ENCODE data around the gene BNIP5. TPM values are rescaled to one million over a fixed set of nuclear protein-coding genes. Genes with fewer than 3 reads are reported as not detected.

BNIP5 gene
- total RNA-seq, 1 donor from 2014 or later = not detected

DNA sequence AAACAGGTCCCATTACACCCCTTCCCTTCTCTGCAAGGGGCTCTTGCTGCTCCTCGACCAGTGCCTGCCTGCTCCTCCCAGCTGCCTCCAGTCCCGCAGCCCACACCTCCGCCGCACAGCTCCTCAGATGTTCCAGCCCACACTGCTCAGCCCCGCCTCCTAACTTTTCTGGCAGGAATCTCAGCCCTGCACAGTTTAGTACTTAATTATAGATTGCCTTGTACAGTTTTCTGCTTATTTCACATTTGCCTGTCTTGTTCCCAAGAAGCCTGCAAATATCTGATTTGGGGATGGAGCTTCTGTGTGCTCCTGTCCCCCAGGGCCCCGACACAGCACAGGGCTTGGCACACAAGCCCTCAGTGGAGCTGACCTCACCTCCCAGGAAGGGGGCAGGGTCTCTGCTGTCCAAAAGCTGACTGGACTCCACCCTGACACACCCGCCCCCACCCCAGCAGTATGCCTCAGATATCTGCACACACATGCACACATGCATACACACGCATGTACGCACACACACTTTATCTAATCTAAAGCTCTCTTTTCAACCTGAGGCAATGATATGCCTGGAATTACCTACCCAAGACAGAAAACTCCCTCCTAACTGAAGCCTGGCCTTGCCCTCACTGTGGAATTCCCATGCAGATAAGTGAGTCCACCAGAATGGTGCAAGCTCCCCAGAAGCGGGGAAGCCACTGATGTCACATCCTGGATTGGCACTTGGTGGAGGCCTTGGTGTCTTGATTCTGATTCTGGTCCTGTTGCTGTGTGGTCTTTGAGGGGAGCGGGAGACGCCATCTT is 68.0 kb downstream of the BNIP5 start:
- DNase-seq (ENCODE audit: low read depth, low spot score) = no peak

DNA sequence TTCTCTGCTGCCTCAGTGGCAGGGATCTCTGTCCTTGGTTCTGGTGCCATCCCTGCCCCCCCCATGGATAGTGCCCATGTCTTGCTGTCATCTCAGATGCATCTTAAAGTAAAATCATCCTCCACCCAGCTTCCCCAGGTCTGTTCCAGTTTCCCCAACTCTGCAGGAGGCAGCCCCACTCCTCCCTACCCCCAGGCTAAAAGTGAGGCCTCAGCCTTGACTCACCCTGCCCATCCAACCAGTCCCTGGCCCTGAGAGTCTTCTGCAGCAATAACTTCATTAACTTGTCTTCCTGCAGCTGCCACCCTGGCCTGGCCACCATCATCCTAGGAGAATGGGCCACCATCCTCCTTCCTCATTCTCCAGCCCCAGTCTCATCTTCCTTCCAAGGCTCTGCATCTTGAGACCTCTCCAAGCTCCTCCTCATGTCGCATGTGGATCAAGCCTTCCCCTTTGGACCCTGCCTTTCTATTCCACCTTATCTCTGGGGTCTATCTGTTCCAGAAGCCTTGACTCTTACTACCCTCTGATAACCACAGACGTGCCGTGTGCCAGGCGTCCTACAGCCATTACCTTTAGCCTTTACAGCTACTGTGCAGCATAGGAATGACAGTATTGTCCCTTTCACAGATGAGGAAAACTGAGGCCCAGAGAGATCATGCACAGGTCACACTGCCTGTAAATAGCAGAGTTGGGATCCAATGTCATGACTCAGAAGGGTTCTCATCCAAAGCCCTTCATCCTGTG is 68.8 kb downstream of the BNIP5 start:
- DNase-seq (ENCODE audit: low read depth, low spot score) = no peak

- no peak for DNase-seq (ENCODE audit: low read depth, low spot score)
Measured at GRCh38 chr6:36266913-36267644, 69.6 kb downstream of the BNIP5 start.

Other genes starting within 250 kb of the BNIP5 start
- gene MAPK13, start 206.4 kb downstream of the BNIP5 start, total RNA-seq = 1.3 and 2.5 TPM in 2 replicates
- 8.0 and 14.8 TPM in 2 replicates for gene BRPF3, start 140.1 kb downstream of the BNIP5 start, total RNA-seq
- not detected in 2 replicates for gene PNPLA1, start 66.8 kb downstream of the BNIP5 start, total RNA-seq
- 0.35 and 0.40 TPM in 2 replicates for gene ETV7, start 50.8 kb upstream of the BNIP5 start, total RNA-seq
- gene PXT1, start 106.0 kb upstream of the BNIP5 start, total RNA-seq = 0.07 TPM in 2 replicates
- 79.6 and 81.6 TPM in 2 replicates for gene KCTD20, start 106.1 kb upstream of the BNIP5 start, total RNA-seq
- 10.3 and 17.6 TPM in 2 replicates for gene STK38, start 210.6 kb upstream of the BNIP5 start, total RNA-seq

All from pulmonary artery endothelial cell (primary cell).